Tibial nerve (tissue), 4 donors: ENCODE data around the gene FOXK1. TPM values are rescaled to one million over a fixed set of nuclear protein-coding genes. Genes with fewer than 3 reads are reported as not detected.

Source experiments
- DNase-seq, 2 donors: peaks; one replicate each; pipeline ENCODE4 v3.0.0-alpha.2; 2019; ENCODE audit warnings: low spot score in 2 of 2
- H3K27ac ChIP-seq, 4 donors: fragments of 200-600 bp; sonication (generic) in 3 of 4; one replicate each; pipeline ENCODE4 v1.5.1; 2017 to 2019; ENCODE audit warnings: mild to moderate bottlenecking in 1 of 4
- H3K27me3 ChIP-seq, 2 donors: fragments of 200-600 bp; sonication (generic) in 1 of 2; one replicate each; pipeline versions ENCODE4 v1.5.1 to v1.6.0; 2017 to 2019
- H3K36me3 ChIP-seq, 3 donors: fragments of 200-600 bp; sonication (generic); one replicate each; pipeline ENCODE4 v1.5.1; 2018 to 2019
- H3K4me1 ChIP-seq, 4 donors: fragments of 200-600 bp; sonication (generic) in 3 of 4; one replicate each; pipeline ENCODE4 v1.5.1; 2017 to 2019
- H3K4me3 ChIP-seq, 4 donors: fragments of 200-600 bp; sonication (generic) in 3 of 4; one replicate each; pipeline ENCODE4 v1.5.1; 2017 to 2019; ENCODE audit warnings: mild to moderate bottlenecking in 1 of 4, moderate library complexity in 1 of 4
- H3K9me3 ChIP-seq, 4 donors: fragments of 200-600 bp; sonication (generic) in 3 of 4; one replicate each; pipeline ENCODE4 v1.5.1; 2017 to 2019
- EP300 ChIP-seq, 2 donors: sonication (generic); formaldehyde crosslinking; IDR thresholded peaks; one replicate each; pipeline ENCODE4 v1.6.1; 2017; ENCODE audit warnings: antibody characterized with exemption in 2 of 2, mild to moderate bottlenecking in 1 of 2
- POLR2A ChIP-seq, 2 donors: fragments of 450-650 bp; IDR thresholded peaks; one replicate each; pipeline ENCODE4 v1.6.1; 2017; ENCODE audit warnings: antibody characterized with exemption in 2 of 2, mild to moderate bottlenecking in 2 of 2, moderate library complexity in 2 of 2
- WGBS, 2 donors: methylation state at CpG; one replicate each; pipeline ENCODE4 v1.1.5; 2018; 5-methylcytosine and 5-hydroxymethylcytosine counted together
- total RNA-seq, 4 donors: library from RNA; depleted of rRNA; stranded (reverse); fragments of >200 nt; gene quantifications; one replicate each; pipeline ENCODE4 v1.1.0, GENCODE V29; 2016
- TF ChIP-seq, protein P1 (sequence below), 5 experiments: fragments of 200-600 bp in 3 of 5; fragments of 450-650 bp in 2 of 5; sonication (generic) in 3 of 5; IDR thresholded peaks; one replicate each; pipeline ENCODE4 v1.5.1; 2016 to 2019; ENCODE audit warnings: antibody characterized with exemption in 5 of 5, mild to moderate bottlenecking in 3 of 5, moderate library complexity in 2 of 5

FOXK1 gene
- total RNA-seq, 4 donors from 2014 or later = 24.5 to 47.3 (median 26.4) TPM

DNA sequence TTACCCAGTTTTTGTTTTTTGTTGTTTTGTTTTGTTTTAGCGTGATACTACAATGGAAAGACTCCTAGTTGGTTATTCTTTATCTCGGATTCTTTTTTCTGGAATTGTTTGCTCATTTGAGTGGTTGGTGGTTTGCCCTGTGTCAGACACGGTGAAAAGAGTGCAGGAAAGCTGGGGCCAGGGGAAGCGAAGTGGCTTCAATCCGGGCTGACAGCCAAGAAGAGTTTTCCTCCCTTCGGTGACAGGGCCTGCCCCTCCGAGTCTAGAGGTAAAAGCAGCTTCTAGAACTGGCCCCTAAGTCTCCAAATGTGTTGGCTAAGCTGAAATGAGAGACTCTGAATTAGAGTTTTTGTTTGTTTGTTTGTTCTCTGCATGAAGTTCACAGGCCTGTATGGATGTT lies 87.7 kb downstream of the FOXK1 start:
- TF ChIP-seq, protein P1, sequence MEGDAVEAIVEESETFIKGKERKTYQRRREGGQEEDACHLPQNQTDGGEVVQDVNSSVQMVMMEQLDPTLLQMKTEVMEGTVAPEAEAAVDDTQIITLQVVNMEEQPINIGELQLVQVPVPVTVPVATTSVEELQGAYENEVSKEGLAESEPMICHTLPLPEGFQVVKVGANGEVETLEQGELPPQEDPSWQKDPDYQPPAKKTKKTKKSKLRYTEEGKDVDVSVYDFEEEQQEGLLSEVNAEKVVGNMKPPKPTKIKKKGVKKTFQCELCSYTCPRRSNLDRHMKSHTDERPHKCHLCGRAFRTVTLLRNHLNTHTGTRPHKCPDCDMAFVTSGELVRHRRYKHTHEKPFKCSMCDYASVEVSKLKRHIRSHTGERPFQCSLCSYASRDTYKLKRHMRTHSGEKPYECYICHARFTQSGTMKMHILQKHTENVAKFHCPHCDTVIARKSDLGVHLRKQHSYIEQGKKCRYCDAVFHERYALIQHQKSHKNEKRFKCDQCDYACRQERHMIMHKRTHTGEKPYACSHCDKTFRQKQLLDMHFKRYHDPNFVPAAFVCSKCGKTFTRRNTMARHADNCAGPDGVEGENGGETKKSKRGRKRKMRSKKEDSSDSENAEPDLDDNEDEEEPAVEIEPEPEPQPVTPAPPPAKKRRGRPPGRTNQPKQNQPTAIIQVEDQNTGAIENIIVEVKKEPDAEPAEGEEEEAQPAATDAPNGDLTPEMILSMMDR (IDR thresholded peaks at IDR 0.05) = no peak
- TF ChIP-seq POLR2A (IDR thresholded peaks at IDR 0.05) (no peak), EP300 (IDR thresholded peaks at IDR 0.05) (no peak)
- peaks cover 0 to 17% (median 6%) of the 10 kb centered on the region in 4 donors for H3K4me1 ChIP-seq
- H3K27ac ChIP-seq = no peak overlapping the region
- no peaks in the 10 kb centered on the region for H3K27me3 ChIP-seq
- H3K9me3 ChIP-seq = no peaks in the 10 kb centered on the region
- no peak overlapping the region for H3K4me3 ChIP-seq
- 39 to 51% methylated on average over 7 of the region's 7 CpGs for WGBS, 2 donors
- DNase-seq = no peak
- H3K36me3 ChIP-seq = peaks cover 0 to 33% (median 0%) of the 10 kb centered on the region in 3 donors

- Histone ChIP-seq H3K9me3 (no peaks in the 10 kb centered on the region), H3K36me3 (peaks cover 0 to 22% (median 0%) of the 10 kb centered on the region in 3 donors), H3K4me3 (no peak overlapping the region), H3K4me1 (peaks cover 0 to 18% (median 6%) of the 10 kb centered on the region in 4 donors), H3K27me3 (no peaks in the 10 kb centered on the region), H3K27ac (no peak overlapping the region)
- TF ChIP-seq EP300 (IDR thresholded peaks at IDR 0.05) (no peak), POLR2A (IDR thresholded peaks at IDR 0.05) (no peak)
- TF ChIP-seq, protein P1 (IDR thresholded peaks at IDR 0.05) = no peak
- no peak for DNase-seq
- 81 to 85% methylated on average over 9 of the region's 9 CpGs for WGBS, 2 donors
Observed at GRCh38 chr7:4770886-4771285, 88.8 kb downstream of the FOXK1 start.

DNA sequence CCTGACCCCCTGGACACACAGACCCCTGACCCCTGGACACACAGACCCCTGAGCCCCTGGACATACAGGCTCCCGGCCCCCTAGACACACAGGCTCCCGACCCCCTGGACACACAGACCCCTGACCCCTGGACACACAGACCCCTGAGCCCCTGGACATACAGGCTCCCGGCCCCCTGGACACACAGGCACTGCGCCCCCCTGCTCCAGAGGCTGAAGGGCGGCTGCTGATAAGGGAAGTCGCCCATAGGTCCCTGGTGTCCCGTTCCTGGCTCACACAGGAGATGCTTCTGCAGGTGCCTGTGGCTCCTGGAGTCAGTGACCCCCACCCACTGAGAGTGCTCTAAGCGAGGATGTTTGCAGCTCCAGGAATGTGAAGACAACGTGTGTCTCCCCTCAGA lies 89.6 kb downstream of the FOXK1 start:
- no peaks in the 10 kb centered on the region for H3K9me3 ChIP-seq
- peaks cover 0 to 22% (median 12%) of the 10 kb centered on the region in 4 donors for H3K4me1 ChIP-seq
- H3K4me3 ChIP-seq = no peak overlapping the region
- TF ChIP-seq EP300 (IDR thresholded peaks at IDR 0.05) (no peak), POLR2A (IDR thresholded peaks at IDR 0.05) (no peak)
- TF ChIP-seq, protein P1 (IDR thresholded peaks at IDR 0.05) = no peak
- no peaks in the 10 kb centered on the region for H3K27me3 ChIP-seq
- no peak for DNase-seq
- H3K36me3 ChIP-seq = peaks cover 0 to 15% (median 0%) of the 10 kb centered on the region in 3 donors
- WGBS, 2 donors = 56 to 76% methylated on average over 3 to 5 of the region's 9 CpGs
- no peak overlapping the region for H3K27ac ChIP-seq

DNA sequence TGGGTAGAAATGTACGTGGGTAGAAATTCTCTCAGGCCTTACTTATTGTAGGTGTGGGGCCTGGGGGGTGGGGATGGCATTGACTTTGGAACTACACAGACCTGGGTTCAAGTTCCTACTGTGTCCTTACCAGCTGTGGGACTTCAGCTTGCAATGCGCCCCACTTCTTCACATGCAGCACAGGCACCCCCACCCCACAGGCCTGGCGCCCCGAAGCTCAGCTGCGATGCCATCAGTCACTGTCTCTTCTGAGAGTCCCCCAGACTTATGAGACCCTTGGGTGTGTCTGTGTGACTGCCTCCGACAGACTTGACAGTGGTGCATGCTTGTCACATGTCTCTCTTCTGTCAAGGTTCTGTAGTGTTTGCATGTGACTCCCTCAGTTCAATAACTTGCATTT lies 90.2 kb downstream of the FOXK1 start:
- DNase-seq = no peak
- no peak overlapping the region for H3K4me3 ChIP-seq
- H3K4me1 ChIP-seq = peaks cover 0 to 28% (median 12%) of the 10 kb centered on the region in 4 donors
- H3K36me3 ChIP-seq = peaks cover 0 to 14% (median 0%) of the 10 kb centered on the region in 3 donors
- H3K27me3 ChIP-seq = no peaks in the 10 kb centered on the region
- no peak overlapping the region for H3K27ac ChIP-seq
- no peaks in the 10 kb centered on the region for H3K9me3 ChIP-seq
- TF ChIP-seq EP300 (IDR thresholded peaks at IDR 0.05) = no peak
- no peak for TF ChIP-seq POLR2A (IDR thresholded peaks at IDR 0.05)
- TF ChIP-seq, protein P1 (IDR thresholded peaks at IDR 0.05) = no peak
- WGBS, 2 donors = 92 to 97% methylated on average over 6 of the region's 6 CpGs

DNA sequence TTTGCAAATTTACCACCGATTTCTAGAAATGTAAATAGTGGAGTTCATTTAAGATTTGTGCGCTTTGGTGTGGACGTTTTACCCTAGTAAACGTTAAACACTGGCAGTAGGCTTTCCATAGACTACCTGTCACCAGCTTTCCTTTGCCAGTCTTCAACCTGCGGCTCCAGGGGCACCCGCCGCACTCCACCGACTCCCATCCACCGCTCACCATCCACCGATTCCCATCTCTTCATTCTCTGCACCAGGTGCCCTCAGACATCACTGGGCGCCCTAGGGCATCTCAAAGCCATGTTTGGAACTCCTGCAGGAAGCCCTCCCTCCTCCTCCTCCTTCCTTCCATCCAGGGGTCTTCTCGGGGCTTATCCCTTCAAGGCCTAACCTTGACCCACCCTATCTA lies 91.9 kb downstream of the FOXK1 start:
- no peak for DNase-seq
- peaks cover 0 to 40% (median 12%) of the 10 kb centered on the region in 4 donors for H3K4me1 ChIP-seq
- peak overlapping the region in 1 of 4 donors; percentile 83 for H3K4me3 ChIP-seq
- no peaks in the 10 kb centered on the region for H3K9me3 ChIP-seq
- peaks cover 0 to 14% (median 0%) of the 10 kb centered on the region in 3 donors for H3K36me3 ChIP-seq
- H3K27me3 ChIP-seq = no peaks in the 10 kb centered on the region
- peak overlapping the region in 2 of 4 donors; percentile 93 to 95 for H3K27ac ChIP-seq
- no peak for TF ChIP-seq POLR2A (IDR thresholded peaks at IDR 0.05)
- TF ChIP-seq EP300 (IDR thresholded peaks at IDR 0.05) = no peak
- 88 to 90% methylated on average over 12 of the region's 12 CpGs for WGBS, 2 donors
